Thoracic aorta endothelial cell (primary cell): ENCODE measurements around the gene OR4A47. TPM values are rescaled to one million over a fixed set of nuclear protein-coding genes. Genes with fewer than 3 reads are reported as not detected.

ENCODE experiments used
- total RNA-seq: library from RNA; depleted of rRNA; stranded (reverse); fragments of >200 nt; gene quantifications from 2 replicates; pipeline ENCODE4 v1.2.3, GENCODE V29; 2012

Gene OR4A47
- total RNA-seq, result not detected in 2 replicates

GRCh38 chr11:48488493-48488892, at the start of gene OR4A47:
Gene OR4A47 (plus strand): TSS chr11:48488793. CDS start chr11:48488793, 0 bp downstream.

Other genes starting within 250 kb of the OR4A47 start
- not detected in 2 replicates for gene OR4X2, start 243.7 kb upstream of the OR4A47 start, total RNA-seq
- not detected in 2 replicates for gene OR4X1, start 224.9 kb upstream of the OR4A47 start, total RNA-seq
- not detected in 2 replicates for gene OR4S1, start 182.6 kb upstream of the OR4A47 start, total RNA-seq
- gene OR4C3, start 163.9 kb upstream of the OR4A47 start, total RNA-seq, result not detected in 2 replicates
- gene OR4C5, start 122.3 kb upstream of the OR4A47 start, total RNA-seq, result not detected in 2 replicates